Transverse colon (tissue), 3 donors: Measurements from ENCODE around the gene ASCL5.
"Not testable (repeated sequence)": the region's sequence is repeated elsewhere in the genome, so short reads cannot be mapped to it uniquely, and the experiment has no call there.

Experiments
- CTCF ChIP-seq, 5 experiments: fragments of 200-600 bp in 3 of 5; fragments of 450-650 bp in 2 of 5; sonication (generic) in 3 of 5; IDR thresholded peaks; 1 replicate in 2 of 5; 2 replicates in 3 of 5; pipeline ENCODE4 v1.5.1; 2016 to 2017; ENCODE audit warnings: antibody characterized with exemption in 5 of 5, inconsistent platforms in 3 of 5, mild to moderate bottlenecking in 2 of 5, moderate library complexity in 1 of 5
- POLR2A ChIP-seq: fragments of 450-650 bp; IDR thresholded peaks from one replicate; pipeline ENCODE4 v1.6.1; 2016; ENCODE audit warnings: antibody characterized with exemption, mild to moderate bottlenecking, moderate library complexity

GRCh38 chr1:201163036-201163435 is 36.1 kb upstream of the ASCL5 start:
- not testable (repeated sequence) for TF ChIP-seq CTCF (IDR thresholded peaks at IDR 0.05); POLR2A
